Measurements from ENCODE around the gene LRP6. TPM values are rescaled to one million over a fixed set of nuclear protein-coding genes. Genes with fewer than 3 reads are reported as not detected.
A peak's percentile ranks its signal among the peaks of the same experiment; 100 is the strongest.

The LRP6 gene
- total and polyA plus RNA-seq, 2 of the 13 experiments (the other 11 are each of a cell fraction or from before 2014, with no cell fraction given) = 33.8 to 42.0 TPM

GRCh38 chr12:12095021-12095420, 171.8 kb downstream of the LRP6 start (continued):
- no peak for TF ChIP-seq ZNF501 (CRISPR knock-in tag; IDR thresholded peaks at IDR 0.05)
- TF ChIP-seq ZNF550 (CRISPR knock-in tag; IDR thresholded peaks at IDR 0.05; ENCODE audit: borderline replicate concordance) = no peak
- TF ChIP-seq DNMT1 (CRISPR knock-in tag; IDR thresholded peaks at IDR 0.05) = no peak
- TF ChIP-seq POLR2G (IDR thresholded peaks at IDR 0.05; ENCODE audit: low read depth, low read length) = no peak
- no peak for TF ChIP-seq KDM2A (CRISPR knock-in tag; IDR thresholded peaks at IDR 0.05; ENCODE audit: borderline replicate concordance, low read depth)
- TF ChIP-seq PLSCR1 (CRISPR knock-in tag; IDR thresholded peaks at IDR 0.05; ENCODE audit: borderline replicate concordance) = no peak
- peak in 1 of 2 experiments; percentile 10; a peak in 1 of 4 replicates for TF ChIP-seq EP300 (IDR thresholded peaks at IDR 0.05; ENCODE audit: low read depth in 2 of 2, low read length in 2 of 2)
- TF ChIP-seq EP300 (CRISPR knock-in tag; IDR thresholded peaks at IDR 0.05; ENCODE audit: borderline replicate concordance) = no peak
- TF ChIP-seq ZNF720 (CRISPR knock-in tag; IDR thresholded peaks at IDR 0.05) = no peak
- no peak for TF ChIP-seq TFDP1 (CRISPR knock-in tag; IDR thresholded peaks at IDR 0.05; ENCODE audit: borderline replicate concordance)
- TF ChIP-seq RFX5 (IDR thresholded peaks at IDR 0.05; ENCODE audit: low read depth, low read length) = no peak
- TF ChIP-seq ZNF282 (IDR thresholded peaks at IDR 0.05; ENCODE audit: partially characterized antibody) = no peak
- TF ChIP-seq FOXO1 (CRISPR knock-in tag; IDR thresholded peaks at IDR 0.05) = no peak
- TF ChIP-seq MYNN (CRISPR knock-in tag; IDR thresholded peaks at IDR 0.05; ENCODE audit: low read depth) = no peak
- no peak for TF ChIP-seq ZNF34 (CRISPR knock-in tag; IDR thresholded peaks at IDR 0.05; ENCODE audit: borderline replicate concordance)
- TF ChIP-seq NCOA2 (CRISPR knock-in tag; IDR thresholded peaks at IDR 0.05) = peak; percentile 34; the same call in 1 of the 2 replicates
- TF ChIP-seq MED1 (CRISPR knock-in tag; IDR thresholded peaks at IDR 0.05) = 0 out of 2 replicates have a peak, but pooled peaks have one; percentile 42
- no peak for TF ChIP-seq ZBED4 (CRISPR knock-in tag; IDR thresholded peaks at IDR 0.05; ENCODE audit: borderline replicate concordance)
- TF ChIP-seq ZNF292 (CRISPR knock-in tag; IDR thresholded peaks at IDR 0.05; ENCODE audit: borderline replicate concordance, low read depth) = no peak
- TF ChIP-seq HOXA3 (CRISPR knock-in tag; IDR thresholded peaks at IDR 0.05) = no peak
- no peak for TF ChIP-seq SALL1 (CRISPR knock-in tag; IDR thresholded peaks at IDR 0.05)
- no peak for TF ChIP-seq ZFP91 (CRISPR knock-in tag; IDR thresholded peaks at IDR 0.05; ENCODE audit: borderline replicate concordance)
- TF ChIP-seq ZNF839 (CRISPR knock-in tag; IDR thresholded peaks at IDR 0.05; ENCODE audit: borderline replicate concordance) = no peak
- TF ChIP-seq IKZF1 (IDR thresholded peaks at IDR 0.05) = no peak
- peak; percentile 54; the same call in 1 of the 2 replicates for TF ChIP-seq SOX5 (CRISPR knock-in tag; IDR thresholded peaks at IDR 0.05; ENCODE audit: borderline replicate concordance)

All from HepG2 (cell line).